ENCODE results near the gene GREM1. TPM values are rescaled to one million over a fixed set of nuclear protein-coding genes. Genes with fewer than 3 reads are reported as not detected.

The GREM1 gene
- total RNA-seq, 1 experiment from 2014 or later, result 0.38 TPM

GRCh38 chr15:32774022-32774421, 56.2 kb downstream of the GREM1 start:
- no peaks in the 10 kb centered on the region for H3K27me3 ChIP-seq (ENCODE audit: control insufficient read depth, insufficient read depth, low read length)
- no peak overlapping the region for H3K4me3 ChIP-seq (ENCODE audit: insufficient read depth, low read depth, low read length)
- DNase-seq, result no peak
- no peaks in the 10 kb centered on the region for H3K36me3 ChIP-seq (replicated peaks; ENCODE audit: control insufficient read depth, insufficient read depth, low read length)

- Histone ChIP-seq H3K36me3 (replicated peaks; ENCODE audit: control insufficient read depth, insufficient read depth, low read length) (no peaks in the 10 kb centered on the region), H3K4me3 (ENCODE audit: insufficient read depth, low read depth, low read length) (no peak overlapping the region), H3K27me3 (ENCODE audit: control insufficient read depth, insufficient read depth, low read length) (no peaks in the 10 kb centered on the region)
- no peak for DNase-seq
Measured at GRCh38 chr15:32775103-32775502, 57.3 kb downstream of the GREM1 start.

GRCh38 chr15:32778391-32779176, 60.8 kb downstream of the GREM1 start:
- DNase-seq, result no peak
- Histone ChIP-seq H3K36me3 (replicated peaks; ENCODE audit: control insufficient read depth, insufficient read depth, low read length) (no peaks in the 10 kb centered on the region), H3K4me3 (ENCODE audit: insufficient read depth, low read depth, low read length) (no peak overlapping the region), H3K27me3 (ENCODE audit: control insufficient read depth, insufficient read depth, low read length) (no peaks in the 10 kb centered on the region)

- Histone ChIP-seq H3K36me3 (replicated peaks; ENCODE audit: control insufficient read depth, insufficient read depth, low read length) (no peaks in the 10 kb centered on the region), H3K27me3 (ENCODE audit: control insufficient read depth, insufficient read depth, low read length) (no peaks in the 10 kb centered on the region), H3K4me3 (ENCODE audit: insufficient read depth, low read depth, low read length) (no peak overlapping the region)
- no peak for DNase-seq
Measured at GRCh38 chr15:32781781-32782180, 64.0 kb downstream of the GREM1 start.

- no peaks in the 10 kb centered on the region for H3K36me3 ChIP-seq (replicated peaks; ENCODE audit: control insufficient read depth, insufficient read depth, low read length)
- no peak for DNase-seq
- no peak overlapping the region for H3K4me3 ChIP-seq (ENCODE audit: insufficient read depth, low read depth, low read length)
- H3K27me3 ChIP-seq (ENCODE audit: control insufficient read depth, insufficient read depth, low read length), result no peaks in the 10 kb centered on the region
Measured at GRCh38 chr15:32784581-32784980, 66.8 kb downstream of the GREM1 start.

GRCh38 chr15:32786906-32787305, 69.1 kb downstream of the GREM1 start:
- Histone ChIP-seq H3K27me3 (ENCODE audit: control insufficient read depth, insufficient read depth, low read length) (no peaks in the 10 kb centered on the region; the same call in 1 of the 2 replicates), H3K36me3 (replicated peaks; ENCODE audit: control insufficient read depth, insufficient read depth, low read length) (no peaks in the 10 kb centered on the region), H3K4me3 (ENCODE audit: insufficient read depth, low read depth, low read length) (no peak overlapping the region)
- DNase-seq, result no peak

- Histone ChIP-seq H3K27me3 (ENCODE audit: control insufficient read depth, insufficient read depth, low read length) (no peaks in the 10 kb centered on the region; the same call in 1 of the 2 replicates), H3K4me3 (ENCODE audit: insufficient read depth, low read depth, low read length) (no peak overlapping the region), H3K36me3 (replicated peaks; ENCODE audit: control insufficient read depth, insufficient read depth, low read length) (no peaks in the 10 kb centered on the region)
- no peak for DNase-seq
Measured at GRCh38 chr15:32787949-32788348, 70.1 kb downstream of the GREM1 start.

- Histone ChIP-seq H3K36me3 (replicated peaks; ENCODE audit: control insufficient read depth, insufficient read depth, low read length) (no peaks in the 10 kb centered on the region), H3K27me3 (ENCODE audit: control insufficient read depth, insufficient read depth, low read length) (no peaks in the 10 kb centered on the region; the same call in 1 of the 2 replicates), H3K4me3 (ENCODE audit: insufficient read depth, low read depth, low read length) (no peak overlapping the region)
- no peak for DNase-seq
Measured at GRCh38 chr15:32790352-32790999, 72.7 kb downstream of the GREM1 start.

- no peaks in the 10 kb centered on the region; the same call in 1 of the 2 replicates for H3K27me3 ChIP-seq (ENCODE audit: control insufficient read depth, insufficient read depth, low read length)
- H3K36me3 ChIP-seq (replicated peaks; ENCODE audit: control insufficient read depth, insufficient read depth, low read length), result no peaks in the 10 kb centered on the region
- H3K4me3 ChIP-seq (ENCODE audit: insufficient read depth, low read depth, low read length), result no peak overlapping the region
- no peak for DNase-seq
Measured at GRCh38 chr15:32792436-32792835, 74.6 kb downstream of the GREM1 start.

Other genes starting within 250 kb of the GREM1 start
- 0.80 and 0.81 TPM in 2 replicates for gene GOLGA8N, start 124.5 kb upstream of the GREM1 start, total RNA-seq (2014; rRNA removed; shearing (Covaris generic))
- gene ARHGAP11A, start 102.5 kb upstream of the GREM1 start, total RNA-seq (2014; rRNA removed; shearing (Covaris generic)), result 40.9 and 53.1 TPM in 2 replicates
- 6.0 and 21.2 TPM in 2 replicates for gene SCG5, start 76.3 kb upstream of the GREM1 start, total RNA-seq (2014; rRNA removed; shearing (Covaris generic))

Data from H7 (cell line).